GM18520 (cell line): ENCODE measurements around the gene OSBPL6.
"Not testable (repeated sequence)": the region's sequence is repeated elsewhere in the genome, so short reads cannot be mapped to it uniquely, and the experiment has no call there.

ENCODE experiments used
- ATAC-seq: cut with Tn5 transposase; IDR thresholded peaks from one replicate; pipeline ENCODE4 v1.9.1; 2021; ENCODE audit not compliant: unreplicated experiment

OSBPL6 gene

GRCh38 chr2:178333851-178334250 lies 139.5 kb downstream of the OSBPL6 start:
- no peak for ATAC-seq

GRCh38 chr2:178335230-178335629 lies 140.9 kb downstream of the OSBPL6 start:
- no peak for ATAC-seq

GRCh38 chr2:178344121-178344520 lies 149.8 kb downstream of the OSBPL6 start:
- no peak for ATAC-seq

DNA sequence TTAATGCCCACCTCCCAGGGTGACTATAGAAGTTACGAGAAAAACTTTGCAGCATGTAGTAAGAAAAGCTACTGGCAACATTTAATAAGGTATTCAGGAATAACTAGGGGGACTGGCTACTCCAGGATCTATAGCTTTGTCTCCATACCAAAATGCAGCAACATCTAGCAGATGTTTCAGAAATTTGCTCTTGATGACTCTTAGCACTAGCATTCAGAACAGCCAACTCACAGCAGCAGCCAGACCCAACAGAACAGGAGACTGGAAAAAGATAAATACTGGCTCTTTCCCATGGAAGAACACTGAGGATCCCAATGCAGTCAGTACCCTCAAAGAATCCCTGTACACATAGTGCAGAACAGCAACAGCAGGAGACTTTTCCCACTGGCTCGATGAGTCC lies 151.6 kb downstream of the OSBPL6 start:
- no peak for ATAC-seq

DNA sequence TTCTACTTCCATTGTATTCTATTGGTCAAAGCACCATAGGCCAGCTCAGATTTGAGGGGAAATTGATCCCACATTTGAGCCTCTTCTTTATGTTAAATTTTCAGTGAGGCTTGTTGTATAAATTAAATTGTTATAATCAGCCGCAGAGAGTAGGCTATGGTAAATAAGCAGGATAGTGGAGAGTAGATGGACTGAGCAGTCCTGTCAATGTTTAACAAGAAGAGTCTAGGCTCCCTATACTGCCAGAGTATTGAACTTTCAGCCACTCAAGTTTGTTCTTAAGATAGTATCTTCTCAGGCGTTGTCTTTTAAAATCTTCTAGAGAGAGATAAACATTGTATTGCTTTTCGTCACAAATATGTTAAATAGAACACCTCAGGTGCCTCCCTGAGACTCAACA lies 155.7 kb downstream of the OSBPL6 start:
- no peak for ATAC-seq

DNA sequence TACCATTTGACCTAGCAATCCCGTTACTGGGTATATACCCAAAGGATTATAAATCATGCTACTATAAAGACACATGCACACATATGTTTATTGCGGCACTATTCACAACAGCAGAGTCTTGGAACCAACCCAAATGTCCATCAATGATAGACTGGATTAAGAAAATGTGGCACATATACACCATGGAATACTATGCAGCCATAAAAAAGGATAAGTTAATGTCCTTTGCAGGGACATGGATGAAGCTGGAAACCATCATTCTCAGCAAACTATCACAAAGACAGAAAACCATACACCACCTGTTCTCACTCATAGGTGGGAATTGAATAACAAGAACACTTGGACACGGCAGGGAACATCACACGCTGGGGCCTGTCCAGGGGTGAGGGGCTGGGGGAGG lies 163.4 kb downstream of the OSBPL6 start:
- ATAC-seq: not testable (repeated sequence)

GRCh38 chr2:178359192-178359912 lies 165.0 kb downstream of the OSBPL6 start:
- no peak for ATAC-seq

- no peak for ATAC-seq
Observed at GRCh38 chr2:178361588-178361987, 167.3 kb downstream of the OSBPL6 start.

DNA sequence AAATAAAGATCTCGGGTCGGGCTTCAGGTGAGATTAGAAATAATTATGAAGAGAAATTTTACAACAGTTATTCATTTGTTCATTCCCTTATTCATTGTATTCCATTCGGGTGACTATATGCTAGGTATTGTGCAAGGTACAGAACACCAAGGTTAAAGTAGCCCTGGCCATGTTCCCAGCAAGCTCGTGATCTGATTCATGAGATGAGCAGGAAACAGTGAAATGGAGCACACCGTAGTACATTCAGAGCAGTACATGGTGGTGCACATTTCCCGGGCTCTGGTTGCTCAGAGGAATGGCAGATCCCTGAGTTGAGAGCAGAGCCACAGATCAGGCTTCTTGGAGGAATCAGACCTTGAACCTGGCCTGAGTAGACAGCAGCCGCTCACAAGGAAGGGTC lies 168.9 kb downstream of the OSBPL6 start:
- no peak for ATAC-seq

DNA sequence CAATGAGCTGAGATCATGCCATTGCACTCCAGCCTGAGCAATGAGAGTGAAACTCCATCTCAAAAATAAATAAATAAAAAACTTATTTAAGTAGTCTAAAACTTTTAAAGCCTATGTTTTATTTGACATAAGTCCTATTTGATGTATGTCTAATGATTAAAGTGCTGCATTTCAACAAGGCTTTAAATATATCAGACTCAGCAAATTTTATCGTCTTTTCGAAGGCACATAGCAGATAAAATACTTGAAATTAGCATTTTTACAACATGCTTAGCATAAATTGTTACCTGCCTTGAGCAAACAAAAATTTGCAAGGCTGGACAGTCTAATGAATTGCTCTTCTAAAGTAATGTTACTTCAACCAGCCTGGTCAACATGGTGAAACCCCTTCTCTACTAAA lies 170.8 kb downstream of the OSBPL6 start:
- ATAC-seq: no peak

DNA sequence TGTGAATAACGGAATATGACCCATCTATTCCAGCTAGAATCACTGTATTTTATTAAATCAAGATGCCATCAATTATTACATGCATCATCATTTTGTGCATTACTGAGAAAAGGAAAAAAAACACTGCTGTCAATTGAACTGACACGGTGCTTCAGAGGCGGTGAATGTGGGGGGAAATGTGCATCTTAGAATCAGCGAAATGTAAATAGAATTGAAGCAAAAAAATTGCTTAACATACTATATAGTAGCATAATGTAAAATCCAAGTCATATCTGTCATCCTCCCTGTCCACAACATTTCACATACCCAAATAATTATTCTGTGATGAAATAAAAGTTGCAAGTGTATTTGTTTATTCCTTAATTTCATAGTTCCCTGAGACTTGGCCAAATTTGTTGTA lies 172.1 kb downstream of the OSBPL6 start:
- no peak for ATAC-seq

DNA sequence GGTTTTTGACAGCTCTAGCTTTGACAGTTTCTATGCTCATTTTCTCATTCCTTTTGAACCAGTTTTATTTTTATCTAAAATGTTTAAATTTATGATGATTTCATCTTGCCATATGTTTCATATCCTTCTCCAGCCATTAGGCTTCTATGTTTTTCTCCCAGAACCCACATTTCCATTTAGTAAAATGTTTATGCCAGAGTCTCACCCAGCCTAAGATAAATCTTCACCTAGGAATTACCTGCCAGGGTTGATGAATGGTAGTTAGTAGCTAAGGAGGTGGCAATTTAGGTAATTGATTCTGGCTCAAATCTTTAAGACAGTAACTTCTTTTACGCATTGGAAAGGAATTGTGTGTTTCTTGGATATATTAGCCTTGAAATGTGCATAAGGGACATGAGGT lies 173.0 kb downstream of the OSBPL6 start:
- ATAC-seq: no peak

- no peak for ATAC-seq
Observed at GRCh38 chr2:178374865-178375264, 180.6 kb downstream of the OSBPL6 start.

DNA sequence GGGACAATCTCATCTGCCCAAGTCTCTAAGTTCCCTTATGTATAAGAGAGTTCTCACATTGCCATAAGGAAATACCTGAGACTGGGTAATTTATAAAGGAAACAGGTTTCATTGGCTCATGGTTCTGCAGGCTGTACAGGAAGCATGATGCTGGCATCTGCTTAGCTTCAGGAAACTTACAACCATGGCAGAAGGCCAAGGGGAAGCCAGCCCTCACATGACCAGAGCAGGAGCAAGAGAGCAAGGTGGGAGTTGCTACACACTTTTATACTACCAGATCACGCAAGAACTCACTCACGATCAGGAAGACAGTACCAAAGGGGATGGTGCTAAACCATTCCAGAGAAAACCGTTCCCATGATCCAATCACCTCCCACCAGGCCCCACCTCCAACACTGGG lies 182.7 kb downstream of the OSBPL6 start:
- no peak for ATAC-seq

- no peak for ATAC-seq
Observed at GRCh38 chr2:178379162-178380004, 185.1 kb downstream of the OSBPL6 start.

DNA sequence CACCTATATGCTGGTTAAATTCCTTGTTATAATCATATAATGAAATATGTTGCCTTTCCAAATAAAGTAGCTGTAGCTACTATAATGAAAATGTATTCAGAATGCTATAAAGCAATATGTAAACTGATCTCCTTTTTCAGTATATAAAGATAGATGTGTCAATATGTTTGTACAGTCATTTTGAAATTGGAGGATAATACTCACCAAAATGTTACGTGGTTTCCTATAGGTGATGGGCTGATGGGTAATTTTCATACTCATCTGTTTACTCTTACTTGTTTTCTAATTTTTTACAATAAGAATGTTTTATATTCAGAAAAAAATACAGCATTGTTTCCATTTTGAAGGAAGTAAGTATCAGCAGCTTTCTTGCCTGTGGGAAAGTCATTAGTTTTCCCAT lies 186.5 kb downstream of the OSBPL6 start:
- no peak for ATAC-seq

DNA sequence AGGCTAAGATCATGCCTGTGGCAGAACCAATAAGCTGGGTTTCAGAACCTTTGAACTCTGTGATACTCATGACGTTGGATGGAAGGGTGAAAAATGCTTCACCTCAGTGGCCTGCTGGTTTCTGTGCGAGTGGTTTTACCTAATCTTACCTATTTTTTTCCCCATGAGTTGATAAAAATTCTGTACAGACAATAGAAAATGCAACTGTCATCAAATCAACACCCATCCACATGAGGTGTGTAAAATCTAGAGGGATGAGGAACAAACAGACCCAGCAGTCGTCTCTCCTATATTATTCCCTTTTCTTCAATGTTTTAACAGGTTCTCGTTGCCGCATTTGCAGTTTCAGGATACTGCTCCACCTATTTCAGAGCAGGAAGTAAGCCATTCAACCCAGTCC lies 189.4 kb downstream of the OSBPL6 start:
- no peak for ATAC-seq

- no peak for ATAC-seq
Observed at GRCh38 chr2:178385595-178386148, 191.4 kb downstream of the OSBPL6 start.

GRCh38 chr2:178386986-178387597 lies 192.8 kb downstream of the OSBPL6 start:
- ATAC-seq: no peak

- ATAC-seq: no peak
Observed at GRCh38 chr2:178388287-178388686, 194.0 kb downstream of the OSBPL6 start.

- ATAC-seq: no peak
Observed at GRCh38 chr2:178391701-178392100, 197.4 kb downstream of the OSBPL6 start.

DNA sequence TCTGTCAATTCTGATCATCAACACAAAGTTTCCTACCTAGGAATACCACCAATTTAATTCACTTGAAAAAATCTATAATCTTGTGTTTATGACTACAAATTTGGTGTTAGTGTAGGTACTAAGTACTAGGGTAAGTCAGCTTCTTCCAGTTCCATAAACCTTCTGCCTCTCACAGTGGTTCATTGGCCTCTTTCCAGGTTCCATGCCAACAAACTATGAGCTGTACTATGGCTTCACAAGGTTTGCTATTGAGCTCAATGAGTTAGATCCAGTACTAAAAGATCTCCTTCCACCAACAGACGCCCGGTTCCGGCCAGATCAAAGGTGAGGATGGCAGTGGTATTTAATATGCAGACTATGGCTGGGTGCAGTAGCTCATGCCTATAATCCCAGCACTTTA lies 197.9 kb downstream of the OSBPL6 start:
- no peak for ATAC-seq
